HCT116 (cell line): ENCODE measurements around the gene STIM1.

Experiments
- CTCF ChIP-seq, 3 experiments: fragments of 200-600 bp in 1 of 3; sonication (generic) in 1 of 3; IDR thresholded peaks in 2 of 3; conservative IDR thresholded peaks in 1 of 3; 2 replicates each; pipeline ENCODE4 v1.5.1; 2012 to 2017; ENCODE audit warnings: low read depth in 2 of 3, low read length in 2 of 3, antibody characterized with exemption in 1 of 3, borderline replicate concordance in 1 of 3, control low read depth in 1 of 3, mild to moderate bottlenecking in 1 of 3, mixed read lengths in 1 of 3, mixed run types in 1 of 3, moderate library complexity in 1 of 3; ENCODE audit not compliant: insufficient read depth in 1 of 3
- ELF1 ChIP-seq: IDR thresholded peaks from 2 replicates; pipeline ENCODE4 v1.6.1; 2012; ENCODE audit warnings: low read depth, borderline replicate concordance
- EZH2 ChIP-seq: fragments of 200-600 bp; sonication (generic); IDR thresholded peaks from 2 replicates; pipeline ENCODE4 v1.6.1; 2017; ENCODE audit warnings: antibody characterized with exemption, mixed run types
- POLR2A ChIP-seq: IDR thresholded peaks from 2 replicates; pipeline ENCODE4 v1.7.0; 2011; ENCODE audit warnings: borderline replicate concordance; ENCODE audit not compliant: insufficient read depth, insufficient read length; ENCODE audit errors: extremely low read depth
- POLR2AphosphoS5 ChIP-seq: IDR thresholded peaks from 2 replicates; pipeline ENCODE4 v1.6.1; 2011; ENCODE audit warnings: mild to moderate bottlenecking, low read depth, low read length, moderate library complexity
- RAD21 ChIP-seq: IDR thresholded peaks from 2 replicates; pipeline ENCODE4 v1.6.1; 2012; ENCODE audit warnings: low read depth, mild to moderate bottlenecking
- SIN3A ChIP-seq: IDR thresholded peaks from 2 replicates; pipeline ENCODE4 v1.6.1; 2012; ENCODE audit warnings: low read depth
- TCF7L2 ChIP-seq: IDR thresholded peaks from 2 replicates; pipeline ENCODE4 v1.7.0; 2011; ENCODE audit warnings: borderline replicate concordance, inconsistent platforms; ENCODE audit not compliant: insufficient read depth, insufficient read length; ENCODE audit errors: extremely low read depth

DNA sequence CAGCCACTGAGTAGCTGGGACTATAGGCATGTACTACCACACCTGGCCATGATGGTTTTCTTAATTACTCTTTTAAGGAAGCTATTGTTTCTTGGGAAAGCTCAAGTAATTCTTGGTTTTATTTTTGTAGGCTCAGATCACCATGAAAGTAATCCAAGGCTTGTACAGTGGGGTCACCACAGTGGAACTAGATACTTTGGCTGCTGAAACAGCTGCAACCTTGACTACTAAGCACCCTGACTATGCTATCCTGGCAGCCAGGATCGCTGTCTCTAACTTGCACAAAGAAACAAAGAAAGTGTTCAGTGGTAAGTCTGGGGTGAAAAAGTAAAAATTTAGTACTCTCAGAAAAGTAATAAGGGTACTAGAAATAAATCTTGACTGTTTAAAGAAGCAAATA, 250.5 kb downstream of the STIM1 start:
- TF ChIP-seq EZH2 (no peak), CTCF (IDR thresholded peaks at IDR 0.05 in 2 of 3, conservative IDR thresholded peaks at IDR 0.05 in 1 of 3; ENCODE audit: borderline replicate concordance in 1 of 3, insufficient read depth in 1 of 3, low read depth in 2 of 3, low read length in 2 of 3) (no peak), POLR2A (no peak), RAD21 (no peak), POLR2AphosphoS5 (no peak), SIN3A (no peak), TCF7L2 (no peak), ELF1 (no peak)
